Skeletal muscle tissue (tissue), 4 donors: ENCODE results near the gene WDR33. TPM values are rescaled to one million over a fixed set of nuclear protein-coding genes. Genes with fewer than 3 reads are reported as not detected.
"Not testable (repeated sequence)": the region's sequence is repeated elsewhere in the genome, so short reads cannot be mapped to it uniquely, and the experiment has no call there.

Source experiments
- H3K27ac ChIP-seq: one replicate; pipeline ENCODE4 v1.7.0; 2013; ENCODE audit warnings: mild to moderate bottlenecking, low read depth, low read length, inconsistent platforms
- H3K27me3 ChIP-seq, 3 donors: one replicate each; pipeline ENCODE4 v1.7.0; 2013; ENCODE audit warnings: low read length in 3 of 3; ENCODE audit not compliant: control insufficient read depth in 3 of 3, insufficient read depth in 3 of 3
- H3K36me3 ChIP-seq, 3 donors: one replicate each; pipeline ENCODE4 v1.7.0; 2013; ENCODE audit warnings: low read length in 3 of 3; ENCODE audit not compliant: control insufficient read depth in 3 of 3, insufficient read depth in 3 of 3
- H3K4me1 ChIP-seq, 3 donors: one replicate each; pipeline ENCODE4 v1.7.0; 2013; ENCODE audit warnings: low read length in 3 of 3, mild to moderate bottlenecking in 3 of 3; ENCODE audit not compliant: control insufficient read depth in 3 of 3, insufficient read depth in 3 of 3
- H3K4me3 ChIP-seq, 3 donors: one replicate each; pipeline ENCODE4 v1.7.0; 2013; ENCODE audit warnings: low read length in 3 of 3
- H3K9ac ChIP-seq, 3 donors: one replicate each; pipeline ENCODE4 v1.7.0; 2013; ENCODE audit warnings: low read length in 3 of 3, mild to moderate bottlenecking in 3 of 3, moderate library complexity in 2 of 3, low read depth in 1 of 3
- H3K9me3 ChIP-seq, 3 donors: one replicate each; pipeline ENCODE4 v1.7.0; 2013; ENCODE audit warnings: low read length in 3 of 3; ENCODE audit not compliant: control insufficient read depth in 3 of 3
- total RNA-seq: library from RNA; depleted of rRNA; stranded (reverse); fragments of >200 nt; gene quantifications from one replicate; pipeline ENCODE4 v1.2.3, GENCODE V29; 2014
- donor health status: Osteomylitis.

Gene WDR33
- total RNA-seq, 1 donor from 2014 or later = 41.2 TPM

GRCh38 chr2:127812441-127812840, 1.5 kb upstream of the WDR33 start:
- not testable (repeated sequence) for H3K36me3 ChIP-seq, H3K27ac ChIP-seq, H3K27me3 ChIP-seq, H3K9ac ChIP-seq, H3K4me3 ChIP-seq, H3K9me3 ChIP-seq
- H3K4me1 ChIP-seq = peaks cover 5 to 17% (median 14%) of the 10 kb centered on the region in 3 donors

GRCh38 chr2:127811397-127812321, 688 bp upstream of the WDR33 start:
- Histone ChIP-seq H3K4me1 (peaks cover 7 to 24% (median 18%) of the 10 kb centered on the region in 3 donors), H3K27ac (peak overlapping the region; percentile 95), H3K4me3 (peak overlapping the region; percentile 76 to 87 (median 84)), H3K27me3 (no peaks in the 10 kb centered on the region), H3K9ac (peak overlapping the region; percentile 83 to 98 (median 96)), H3K9me3 (no peaks in the 10 kb centered on the region), H3K36me3 (no peaks in the 10 kb centered on the region)

GRCh38 chr2:127810156-127810618, 784 bp downstream of the WDR33 start:
- Histone ChIP-seq H3K36me3 (no peaks in the 10 kb centered on the region), H3K27me3 (no peaks in the 10 kb centered on the region), H3K4me1 (peaks cover 14 to 24% (median 22%) of the 10 kb centered on the region in 3 donors), H3K4me3 (peak overlapping the region; percentile 76 to 87 (median 84)), H3K27ac (peak overlapping the region; percentile 95), H3K9me3 (no peaks in the 10 kb centered on the region), H3K9ac (peak overlapping the region; percentile 83 to 98 (median 96))

- Histone ChIP-seq H3K27me3 (no peaks in the 10 kb centered on the region), H3K9me3 (no peaks in the 10 kb centered on the region), H3K9ac (peak overlapping the region in 1 of 3 donors; percentile 34), H3K4me1 (peaks cover 14 to 24% (median 22%) of the 10 kb centered on the region in 3 donors), H3K4me3 (peak overlapping the region in 1 of 3 donors; percentile 5), H3K36me3 (no peaks in the 10 kb centered on the region), H3K27ac (no peak overlapping the region)
Observed at GRCh38 chr2:127807678-127808353, 3.2 kb downstream of the WDR33 start.

GRCh38 chr2:127806860-127807259, 4.1 kb downstream of the WDR33 start:
- H3K36me3 ChIP-seq, H3K27me3 ChIP-seq, H3K4me3 ChIP-seq, H3K27ac ChIP-seq, H3K9me3 ChIP-seq: not testable (repeated sequence)
- peak overlapping the region in 1 of 3 donors; percentile 21 for H3K9ac ChIP-seq
- H3K4me1 ChIP-seq = peaks cover 14 to 23% (median 22%) of the 10 kb centered on the region in 3 donors

- no peaks in the 10 kb centered on the region for H3K27me3 ChIP-seq
- H3K4me3 ChIP-seq = no peak overlapping the region
- H3K4me1 ChIP-seq = peaks cover 11 to 19% (median 16%) of the 10 kb centered on the region in 3 donors
- H3K9ac ChIP-seq = no peak overlapping the region
- H3K36me3 ChIP-seq = peaks cover 0 to 3% (median 0%) of the 10 kb centered on the region in 3 donors
- no peaks in the 10 kb centered on the region for H3K9me3 ChIP-seq
- no peak overlapping the region for H3K27ac ChIP-seq
Observed at GRCh38 chr2:127805491-127805890, 5.5 kb downstream of the WDR33 start.

GRCh38 chr2:127799926-127800325, 11.0 kb downstream of the WDR33 start:
- Histone ChIP-seq H3K27me3 (no peaks in the 10 kb centered on the region), H3K4me1 (peaks cover 0 to 3% (median 2%) of the 10 kb centered on the region in 3 donors), H3K36me3 (peaks cover 0 to 3% (median 0%) of the 10 kb centered on the region in 3 donors), H3K9ac (no peak overlapping the region), H3K9me3 (no peaks in the 10 kb centered on the region), H3K4me3 (no peak overlapping the region), H3K27ac (no peak overlapping the region)

GRCh38 chr2:127796389-127796788, 14.6 kb downstream of the WDR33 start:
- no peaks in the 10 kb centered on the region for H3K27me3 ChIP-seq
- no peaks in the 10 kb centered on the region for H3K9me3 ChIP-seq
- no peak overlapping the region for H3K4me3 ChIP-seq
- no peak overlapping the region for H3K27ac ChIP-seq
- H3K9ac ChIP-seq = no peak overlapping the region
- peaks cover 0 to 3% (median 0%) of the 10 kb centered on the region in 3 donors for H3K36me3 ChIP-seq
- H3K4me1 ChIP-seq = peaks cover 0 to 3% (median 2%) of the 10 kb centered on the region in 3 donors

GRCh38 chr2:127794901-127795300, 16.1 kb downstream of the WDR33 start:
- H3K36me3 ChIP-seq, H3K4me1 ChIP-seq: not testable (repeated sequence)

GRCh38 chr2:127792805-127793204, 18.2 kb downstream of the WDR33 start:
- no peaks in the 10 kb centered on the region for H3K27me3 ChIP-seq
- no peak overlapping the region for H3K9ac ChIP-seq
- H3K4me1 ChIP-seq = peaks cover 0 to 5% (median 0%) of the 10 kb centered on the region in 3 donors
- H3K36me3 ChIP-seq = no peaks in the 10 kb centered on the region
- no peak overlapping the region for H3K4me3 ChIP-seq
- H3K9me3 ChIP-seq = no peaks in the 10 kb centered on the region
- no peak overlapping the region for H3K27ac ChIP-seq

More at GRCh38 chr2:127794901-127795300, 16.1 kb downstream of the WDR33 start:
- H3K27me3 ChIP-seq, H3K9ac ChIP-seq, H3K27ac ChIP-seq, H3K9me3 ChIP-seq, H3K4me3 ChIP-seq: not testable (repeated sequence)
